Esophagus squamous epithelium (tissue), 4 donors: Measurements from ENCODE around the gene ABCC2.

ENCODE experiments used
- POLR2A ChIP-seq, 4 donors: fragments of 450-650 bp; IDR thresholded peaks; one replicate each; pipeline ENCODE4 v1.6.1; 2017; ENCODE audit warnings: antibody characterized with exemption in 4 of 4, mild to moderate bottlenecking in 4 of 4, moderate library complexity in 3 of 4
- TF ChIP-seq, protein P1 (sequence below), 6 experiments: fragments of 450-650 bp in 4 of 6; fragments of 200-600 bp in 2 of 6; sonication (generic) in 2 of 6; IDR thresholded peaks; one replicate each; pipeline ENCODE4 v1.5.1; 2016 to 2019; ENCODE audit warnings: antibody characterized with exemption in 6 of 6, mild to moderate bottlenecking in 4 of 6, moderate library complexity in 4 of 6

GRCh38 chr10:99836711-99837110 is 54.3 kb downstream of the ABCC2 start:
- TF ChIP-seq, protein P1, sequence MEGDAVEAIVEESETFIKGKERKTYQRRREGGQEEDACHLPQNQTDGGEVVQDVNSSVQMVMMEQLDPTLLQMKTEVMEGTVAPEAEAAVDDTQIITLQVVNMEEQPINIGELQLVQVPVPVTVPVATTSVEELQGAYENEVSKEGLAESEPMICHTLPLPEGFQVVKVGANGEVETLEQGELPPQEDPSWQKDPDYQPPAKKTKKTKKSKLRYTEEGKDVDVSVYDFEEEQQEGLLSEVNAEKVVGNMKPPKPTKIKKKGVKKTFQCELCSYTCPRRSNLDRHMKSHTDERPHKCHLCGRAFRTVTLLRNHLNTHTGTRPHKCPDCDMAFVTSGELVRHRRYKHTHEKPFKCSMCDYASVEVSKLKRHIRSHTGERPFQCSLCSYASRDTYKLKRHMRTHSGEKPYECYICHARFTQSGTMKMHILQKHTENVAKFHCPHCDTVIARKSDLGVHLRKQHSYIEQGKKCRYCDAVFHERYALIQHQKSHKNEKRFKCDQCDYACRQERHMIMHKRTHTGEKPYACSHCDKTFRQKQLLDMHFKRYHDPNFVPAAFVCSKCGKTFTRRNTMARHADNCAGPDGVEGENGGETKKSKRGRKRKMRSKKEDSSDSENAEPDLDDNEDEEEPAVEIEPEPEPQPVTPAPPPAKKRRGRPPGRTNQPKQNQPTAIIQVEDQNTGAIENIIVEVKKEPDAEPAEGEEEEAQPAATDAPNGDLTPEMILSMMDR (IDR thresholded peaks at IDR 0.05) = no peak
- no peak for TF ChIP-seq POLR2A (IDR thresholded peaks at IDR 0.05)
